ENCODE data around the gene RUBCN.
A peak's percentile ranks its signal among the peaks of the same experiment; 100 is the strongest.
"Not testable (repeated sequence)": the region's sequence is repeated elsewhere in the genome, so short reads cannot be mapped to it uniquely, and the experiment has no call there.

RUBCN gene

DNA sequence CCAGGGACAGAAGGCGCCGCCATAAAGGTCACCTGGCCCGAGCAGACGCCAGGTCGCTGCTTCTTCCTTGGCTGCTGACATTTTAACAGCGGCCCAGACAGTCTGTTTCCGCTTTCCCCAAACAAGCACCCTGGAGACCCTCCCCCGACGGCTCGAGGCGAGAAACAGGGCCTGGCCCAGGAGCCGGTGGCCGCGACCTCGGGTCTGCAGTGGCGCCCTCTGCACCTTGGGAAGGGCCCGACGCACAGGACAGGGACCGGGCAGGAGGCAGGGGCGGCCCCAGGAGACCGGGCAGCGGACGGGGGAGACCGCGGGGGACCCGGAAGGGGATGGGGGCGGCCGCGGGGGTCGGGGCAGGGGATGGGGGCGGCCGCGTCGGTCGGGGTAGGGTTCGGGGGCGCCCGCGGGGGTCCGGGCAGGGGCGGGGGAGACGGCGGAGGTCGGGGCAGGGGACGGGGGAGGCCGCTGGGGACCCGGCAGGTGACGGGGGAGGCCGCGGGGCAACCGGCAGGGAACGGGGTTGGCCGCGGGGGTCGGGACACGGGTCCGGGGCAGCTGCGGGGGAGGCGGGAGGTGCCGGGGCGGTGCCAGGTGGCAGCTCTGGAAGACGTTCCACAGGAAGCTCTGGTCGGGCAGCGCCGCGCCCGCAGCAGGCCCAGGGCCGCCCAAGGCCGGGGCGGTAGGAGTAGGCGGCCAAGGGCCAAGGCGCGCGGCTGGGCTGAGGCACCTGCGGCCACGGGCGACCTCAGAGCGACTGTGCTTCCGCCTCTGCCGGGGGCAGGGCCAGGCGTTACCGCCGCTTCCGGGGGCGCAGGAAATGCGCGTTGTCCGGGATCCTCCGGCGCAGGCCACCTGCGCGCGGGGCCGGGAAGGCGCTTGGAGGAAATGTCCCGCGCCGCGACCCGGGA is 82.4 kb downstream of the RUBCN start:
- in situ Hi-C loops (cut with MboI; ENCODE audit: low sequenced_read_pairs, unreplicated experiment); DNase-seq (ENCODE audit: low spot score): not testable (repeated sequence)

DNA sequence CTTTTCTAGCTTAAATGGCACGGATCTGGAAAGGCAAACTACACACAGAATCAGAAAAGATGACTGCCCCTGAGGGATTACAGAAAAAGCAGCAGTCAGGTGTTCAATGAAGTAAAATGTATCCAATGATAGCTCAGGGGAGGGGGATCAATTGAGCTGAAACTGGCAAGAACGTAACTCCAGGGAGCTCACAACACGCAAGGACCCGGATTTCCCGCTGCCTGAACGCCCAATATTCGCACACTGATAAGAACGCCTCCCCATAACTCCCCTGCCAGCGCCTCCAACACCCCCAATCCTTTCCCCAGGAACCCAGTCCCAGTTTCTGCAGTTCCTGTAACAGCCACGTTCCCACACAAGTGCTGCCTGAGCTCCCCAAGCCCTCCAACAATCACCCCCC is 83.8 kb downstream of the RUBCN start:
- in situ Hi-C loops (cut with MboI; ENCODE audit: low sequenced_read_pairs, unreplicated experiment); DNase-seq (ENCODE audit: low spot score): not testable (repeated sequence)

DNA sequence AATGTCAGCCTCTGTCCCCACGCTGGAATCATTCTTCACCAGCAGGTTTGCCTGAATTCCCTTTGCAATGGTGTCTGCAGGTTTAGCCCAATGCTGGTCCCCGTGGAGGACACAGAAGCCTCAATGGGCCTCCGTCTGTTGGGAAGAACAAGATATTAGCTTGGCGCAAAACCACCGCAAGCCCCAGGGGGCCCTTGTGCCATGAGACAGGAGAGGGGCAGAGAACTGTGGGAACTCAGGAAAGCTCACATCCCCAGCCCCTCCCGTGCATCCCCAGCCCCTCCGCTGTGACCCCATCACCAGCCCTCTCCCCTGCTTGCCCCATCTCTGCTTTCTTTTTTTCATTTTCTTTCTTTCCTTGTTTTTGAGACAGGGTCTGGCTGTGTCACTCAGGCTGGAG is 89.1 kb downstream of the RUBCN start:
- in situ Hi-C loops (cut with MboI; ENCODE audit: low sequenced_read_pairs, unreplicated experiment); DNase-seq (ENCODE audit: low spot score): not testable (repeated sequence)

DNA sequence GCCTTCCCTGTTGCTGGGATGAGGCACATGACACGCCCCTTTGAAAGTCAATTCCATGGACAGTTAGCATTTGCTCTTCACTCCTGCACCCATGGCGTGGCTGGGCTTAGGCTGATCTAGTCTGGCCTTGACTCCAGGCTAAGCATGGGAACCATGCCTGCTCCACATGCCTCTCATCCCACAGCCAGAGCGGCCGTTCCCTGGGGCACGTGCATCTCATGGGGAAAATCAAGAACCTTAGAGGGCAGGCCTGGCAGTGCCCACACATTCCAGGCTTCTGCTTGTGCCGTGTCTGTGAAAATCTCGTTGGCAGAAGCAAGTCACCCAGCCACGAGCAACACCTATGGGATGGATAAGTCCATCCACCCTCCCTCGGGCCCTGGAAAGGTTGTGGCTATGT is 89.5 kb downstream of the RUBCN start:
- in situ Hi-C loops (cut with MboI; ENCODE audit: low sequenced_read_pairs, unreplicated experiment); DNase-seq (ENCODE audit: low spot score): not testable (repeated sequence)

DNA sequence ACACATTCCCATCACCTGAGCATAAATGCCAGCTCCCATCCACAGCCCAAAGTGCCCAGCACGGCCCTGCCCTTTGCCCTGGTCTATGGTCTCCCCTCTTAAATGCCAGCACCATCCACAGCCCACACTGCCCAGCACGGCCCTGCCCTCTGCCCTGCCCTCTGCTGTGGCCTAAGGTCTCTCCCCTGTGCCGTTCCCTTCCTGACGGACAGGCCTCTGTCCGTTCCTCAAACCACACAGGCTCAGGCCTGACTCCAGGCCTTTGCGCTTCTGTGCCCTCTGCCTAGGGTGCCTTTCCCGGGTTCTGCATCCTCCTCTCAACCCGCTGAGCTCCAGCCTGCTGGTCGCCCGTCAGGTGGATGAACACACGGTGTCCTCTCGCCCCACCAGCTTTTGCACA is 90.4 kb downstream of the RUBCN start:
- in situ Hi-C loops (cut with MboI; ENCODE audit: low sequenced_read_pairs, unreplicated experiment) = not testable (repeated sequence)

DNA sequence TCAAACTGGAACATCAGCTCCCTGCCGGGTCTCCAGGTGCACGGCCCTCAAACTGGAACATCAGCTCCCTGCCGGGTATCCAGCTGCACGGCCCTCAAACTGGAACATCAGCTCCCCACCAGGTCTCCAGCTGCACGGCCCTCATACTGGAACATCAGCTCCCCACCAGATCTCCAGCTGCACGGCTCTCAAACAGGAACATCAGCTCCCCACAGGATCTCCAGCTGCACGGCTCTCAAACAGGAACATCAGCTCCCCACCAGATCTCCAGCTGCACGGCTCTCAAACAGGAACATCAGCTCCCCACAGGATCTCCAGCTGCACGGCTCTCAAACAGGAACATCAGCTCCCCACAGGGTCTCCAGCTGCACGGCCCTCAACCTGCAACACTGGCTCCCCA is 99.1 kb downstream of the RUBCN start:
- in situ Hi-C loops (cut with MboI; ENCODE audit: low sequenced_read_pairs, unreplicated experiment); DNase-seq (ENCODE audit: low spot score): not testable (repeated sequence)

More for the DNA sequence above, 90.4 kb downstream of the RUBCN start:
- DNase-seq (ENCODE audit: low spot score) = not testable (repeated sequence)

DNA sequence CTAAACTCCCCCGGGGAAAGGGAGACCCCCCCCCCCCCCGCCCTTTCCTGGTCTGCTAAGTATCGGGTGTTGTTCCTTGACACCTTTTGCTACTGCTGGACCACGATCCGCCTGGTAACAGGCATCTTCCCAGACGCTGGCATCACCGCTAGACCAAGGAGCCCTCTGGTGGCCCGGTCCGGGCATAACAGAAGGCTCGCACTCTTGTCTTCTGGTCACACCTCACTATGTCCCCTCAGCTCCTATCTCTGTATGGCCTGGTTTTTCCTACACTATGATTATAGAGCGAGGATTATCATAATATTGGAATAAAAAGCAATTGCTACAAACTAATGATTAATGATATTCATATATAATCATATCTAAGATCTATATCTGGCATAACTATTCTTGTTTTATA is 104.7 kb downstream of the RUBCN start:
- in situ Hi-C loops (cut with MboI; ENCODE audit: low sequenced_read_pairs, unreplicated experiment); DNase-seq (ENCODE audit: low spot score): not testable (repeated sequence)

DNA sequence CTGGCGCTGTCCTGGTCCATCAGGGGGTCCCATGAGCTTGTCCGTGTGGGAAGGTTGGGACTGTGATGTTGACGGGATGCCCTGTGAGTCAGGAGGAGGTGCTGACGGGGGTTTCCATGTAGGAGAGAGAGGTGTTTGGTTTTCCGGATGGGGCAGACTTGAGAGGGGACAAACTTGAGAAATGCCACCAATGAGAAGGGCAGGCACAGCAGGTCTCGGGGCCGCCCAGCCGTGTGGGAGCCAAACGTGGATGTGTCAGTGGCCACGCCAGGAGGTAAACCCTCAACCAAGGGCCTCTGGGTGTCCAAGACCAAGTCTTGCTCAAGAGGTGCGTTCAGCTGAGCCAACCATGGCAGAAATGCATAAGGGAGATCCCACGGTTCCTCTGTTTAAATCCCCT is 105.9 kb downstream of the RUBCN start:
- in situ Hi-C loops (cut with MboI; ENCODE audit: low sequenced_read_pairs, unreplicated experiment); DNase-seq (ENCODE audit: low spot score): not testable (repeated sequence)

DNA sequence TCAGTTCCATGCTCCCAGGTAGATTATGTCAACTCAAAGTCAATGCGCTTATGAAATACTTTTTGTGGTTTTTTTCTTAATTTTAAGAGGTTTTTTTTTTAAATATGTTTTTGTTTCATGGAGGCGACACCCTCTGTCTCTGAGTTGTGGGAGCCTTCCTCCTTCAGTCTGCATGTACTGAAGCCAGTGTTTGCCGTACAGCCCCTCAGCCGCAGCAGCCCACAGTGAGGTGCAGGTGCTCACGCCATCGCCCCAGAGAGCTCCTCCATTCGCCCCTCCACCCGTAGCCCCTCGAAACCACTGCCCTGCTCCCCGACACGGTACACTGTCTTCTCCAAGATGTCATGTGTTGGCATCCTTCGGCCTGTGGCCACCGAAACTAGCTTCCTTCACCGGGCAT is 107.4 kb downstream of the RUBCN start:
- in situ Hi-C loops (cut with MboI; ENCODE audit: low sequenced_read_pairs, unreplicated experiment); DNase-seq (ENCODE audit: low spot score): not testable (repeated sequence)

DNA sequence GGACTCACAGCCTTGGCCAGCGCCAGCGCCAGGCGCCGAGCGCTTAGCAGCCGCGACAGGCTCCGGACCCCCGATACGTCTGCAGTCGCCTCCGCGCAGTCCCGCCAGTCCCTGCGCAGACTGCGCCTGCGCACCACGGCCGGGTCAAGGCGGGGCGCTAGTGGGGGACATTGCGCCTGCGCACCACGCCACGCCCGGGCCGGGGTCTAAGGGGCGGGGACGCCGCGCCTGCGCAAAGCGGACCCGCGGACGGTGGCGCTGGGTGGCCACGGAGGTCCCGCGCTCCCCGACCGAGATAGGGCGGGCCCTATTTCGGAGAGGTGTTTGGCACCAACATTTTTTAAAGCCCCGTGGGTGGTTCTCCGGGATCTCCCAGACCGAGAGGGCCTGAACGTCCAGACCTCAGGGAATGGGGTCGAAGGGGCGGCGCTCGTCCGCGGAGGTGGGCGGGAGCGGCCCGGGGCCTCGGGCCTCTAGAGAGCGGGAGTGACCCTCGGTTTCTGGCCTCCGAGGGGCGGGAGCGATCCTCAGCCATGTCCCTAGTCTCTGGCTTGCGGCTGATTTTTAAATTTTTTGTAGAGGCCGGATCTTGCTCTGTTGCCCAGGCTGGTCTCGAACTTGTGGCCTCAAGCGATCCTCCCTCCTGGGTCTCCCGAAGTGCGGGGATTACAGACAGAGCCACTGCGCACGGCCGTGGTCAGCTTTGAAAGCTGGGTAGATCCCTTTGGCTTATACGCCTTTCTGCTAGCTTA is 108.8 kb downstream of the RUBCN start:
- peak; percentile 93 for DNase-seq (ENCODE audit: low spot score)
- in situ Hi-C loops (cut with MboI; ENCODE audit: low sequenced_read_pairs, unreplicated experiment) = not testable (repeated sequence)

DNA sequence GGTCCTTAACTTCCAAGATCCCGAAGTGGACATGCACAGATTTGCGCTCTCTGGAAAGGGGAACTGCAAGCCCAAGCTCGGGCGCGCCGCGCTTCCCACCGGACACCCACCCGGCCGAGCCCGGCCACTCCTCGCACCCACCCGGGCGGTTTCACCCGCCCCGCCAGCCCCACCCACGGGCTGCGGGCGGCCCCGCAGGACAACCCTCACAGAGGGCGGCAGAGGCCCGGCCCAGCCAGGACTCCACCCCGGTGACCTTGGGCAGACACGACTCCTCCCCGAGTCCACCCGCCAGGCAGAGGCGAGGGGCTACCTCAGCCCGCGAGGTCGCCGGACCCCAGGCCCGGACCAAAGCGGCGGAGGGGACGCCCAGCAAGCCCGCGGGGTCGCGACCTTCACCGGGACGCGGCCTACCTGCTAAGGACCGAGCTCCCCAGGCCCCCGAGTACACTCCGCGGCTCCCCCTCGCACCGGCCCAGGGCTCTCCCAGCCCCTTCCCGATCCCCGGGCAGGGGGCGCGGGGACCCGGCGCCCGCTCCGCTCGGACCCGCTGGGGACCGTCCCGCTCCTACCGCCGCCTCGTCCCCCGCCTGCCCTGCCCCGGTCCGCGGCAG is 109.4 kb downstream of the RUBCN start:
- DNase-seq (ENCODE audit: low spot score); in situ Hi-C loops (cut with MboI; ENCODE audit: low sequenced_read_pairs, unreplicated experiment): not testable (repeated sequence)

DNA sequence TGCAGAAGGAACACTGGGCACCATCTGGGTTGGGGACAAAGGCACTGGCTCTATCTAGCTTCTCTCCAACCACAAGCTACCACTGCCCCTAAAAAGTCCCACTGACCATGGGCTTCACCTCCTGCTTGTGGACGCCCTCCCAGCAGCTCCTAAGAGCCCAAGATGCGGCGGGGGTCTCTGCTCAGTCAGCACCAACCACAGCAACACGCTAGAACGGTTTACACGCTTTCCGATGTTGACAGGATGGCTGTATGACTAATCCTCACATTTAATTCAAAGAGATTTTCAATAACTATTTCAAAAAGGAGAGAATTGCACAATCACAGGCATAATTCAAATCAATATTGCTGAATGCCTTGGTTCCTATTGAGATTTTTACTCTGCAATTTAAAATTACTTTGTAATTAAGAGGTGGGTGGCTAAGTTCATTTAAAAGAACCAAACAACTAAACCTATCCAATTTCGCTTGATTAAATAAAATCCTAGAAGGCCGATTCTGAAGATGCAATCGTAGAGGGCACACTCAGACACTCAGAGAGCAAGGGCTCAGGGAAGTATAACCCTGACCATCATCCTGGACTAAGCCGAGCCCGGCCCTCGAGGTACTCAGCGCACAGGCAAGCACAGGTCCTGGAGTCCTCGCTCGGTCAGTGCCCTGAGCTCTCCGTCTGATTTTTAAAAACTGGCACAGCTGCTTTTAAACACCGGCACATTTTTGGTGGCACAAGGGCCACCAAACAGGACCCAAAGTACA is 110.1 kb downstream of the RUBCN start:
- in situ Hi-C loops (cut with MboI; ENCODE audit: low sequenced_read_pairs, unreplicated experiment); DNase-seq (ENCODE audit: low spot score): not testable (repeated sequence)

DNA sequence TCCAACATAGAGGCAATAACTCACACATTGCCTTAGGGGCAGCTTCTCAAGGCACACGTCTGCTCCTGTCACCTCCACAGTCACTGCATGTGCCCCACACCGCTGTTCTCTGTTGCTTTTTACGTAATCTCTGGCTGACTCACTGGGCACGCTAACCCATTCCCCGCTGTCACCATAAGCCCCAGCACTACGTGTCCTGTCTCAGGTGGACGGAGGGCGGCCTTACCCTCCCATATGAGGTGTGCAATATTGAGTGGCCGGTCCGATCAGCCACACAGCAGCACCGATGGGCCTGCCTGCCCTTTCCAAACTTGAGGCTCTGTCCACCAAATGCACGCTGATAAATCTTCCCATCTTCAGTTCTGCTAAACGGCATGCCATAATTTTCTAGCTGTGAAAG is 115.2 kb downstream of the RUBCN start:
- DNase-seq (ENCODE audit: low spot score); in situ Hi-C loops (cut with MboI; ENCODE audit: low sequenced_read_pairs, unreplicated experiment): not testable (repeated sequence)
